ENCODE measurements around the gene CDH2. TPM values are rescaled to one million over a fixed set of nuclear protein-coding genes. Genes with fewer than 3 reads are reported as not detected.

The CDH2 gene
- total RNA-seq, 1 donor from 2014 or later, result 1.8 TPM

GRCh38 chr18:28004606-28005005, 172.3 kb downstream of the CDH2 start:
- H3K4me3 ChIP-seq, result no peak overlapping the region
- no peak for TF ChIP-seq CTCF (IDR thresholded peaks at IDR 0.05)
- no peaks in the 10 kb centered on the region for H3K27me3 ChIP-seq
- H3K4me1 ChIP-seq, result no peaks in the 10 kb centered on the region
- DNase-seq, result no peak
- no peaks in the 10 kb centered on the region for H3K9me3 ChIP-seq
- intact Hi-C loops (cut with DNase I), result no loop called here
- H3K36me3 ChIP-seq, result no peaks in the 10 kb centered on the region
- ATAC-seq, result no peak
- no peak overlapping the region for H3K27ac ChIP-seq

GRCh38 chr18:28003451-28003850, 173.5 kb downstream of the CDH2 start:
- no peaks in the 10 kb centered on the region for H3K9me3 ChIP-seq
- no peak for DNase-seq
- no peaks in the 10 kb centered on the region for H3K4me1 ChIP-seq
- no peaks in the 10 kb centered on the region for H3K27me3 ChIP-seq
- no peak overlapping the region for H3K4me3 ChIP-seq
- intact Hi-C loops (cut with DNase I), result no loop called here
- H3K27ac ChIP-seq, result no peak overlapping the region
- no peak for TF ChIP-seq CTCF (IDR thresholded peaks at IDR 0.05)
- H3K36me3 ChIP-seq, result no peaks in the 10 kb centered on the region
- no peak for ATAC-seq

- no peak for ATAC-seq
- no peaks in the 10 kb centered on the region for H3K27me3 ChIP-seq
- DNase-seq, result no peak
- no peaks in the 10 kb centered on the region for H3K36me3 ChIP-seq
- no peak for TF ChIP-seq CTCF (IDR thresholded peaks at IDR 0.05)
- H3K4me3 ChIP-seq, result no peak overlapping the region
- H3K27ac ChIP-seq, result no peak overlapping the region
- H3K9me3 ChIP-seq, result no peaks in the 10 kb centered on the region
- intact Hi-C loops (cut with DNase I), result no loop called here
- no peaks in the 10 kb centered on the region for H3K4me1 ChIP-seq
Observed at GRCh38 chr18:28002841-28003240, 174.1 kb downstream of the CDH2 start.

- no peak for TF ChIP-seq CTCF (IDR thresholded peaks at IDR 0.05)
- Histone ChIP-seq H3K4me1 (no peaks in the 10 kb centered on the region), H3K27me3 (no peaks in the 10 kb centered on the region), H3K27ac (no peak overlapping the region), H3K4me3 (no peak overlapping the region), H3K9me3 (no peaks in the 10 kb centered on the region), H3K36me3 (no peaks in the 10 kb centered on the region)
- intact Hi-C loops (cut with DNase I), result no loop called here
- DNase-seq (no peak), ATAC-seq (no peak)
Observed at GRCh38 chr18:27996801-27997272, 180.1 kb downstream of the CDH2 start.

- Histone ChIP-seq H3K27ac (no peak overlapping the region), H3K9me3 (no peaks in the 10 kb centered on the region), H3K36me3 (no peaks in the 10 kb centered on the region), H3K27me3 (no peaks in the 10 kb centered on the region), H3K4me3 (no peak overlapping the region), H3K4me1 (no peaks in the 10 kb centered on the region)
- no peak for DNase-seq
- intact Hi-C loops (cut with DNase I), result no loop called here
- no peak for ATAC-seq
- TF ChIP-seq CTCF (IDR thresholded peaks at IDR 0.05), result no peak
Observed at GRCh38 chr18:27995770-27996502, 181.0 kb downstream of the CDH2 start.

All from upper lobe of right lung (tissue), 1 donor.